Hepatocyte (in vitro differentiated cells): ENCODE results near the gene MRPS33.

Experiments used
- EZH2 ChIP-seq: fragments of 200-600 bp; sonication (generic); IDR thresholded peaks from 2 replicates; pipeline ENCODE4 v1.6.1; 2016; ENCODE audit warnings: antibody characterized with exemption, mild to moderate bottlenecking, borderline replicate concordance
- EZH2phosphoT487 ChIP-seq: fragments of 200-600 bp; sonication (generic); IDR thresholded peaks from one replicate; pipeline ENCODE4 v1.6.1; 2018; ENCODE audit warnings: antibody characterized with exemption, mild to moderate bottlenecking, low read depth, moderate library complexity; ENCODE audit not compliant: unreplicated experiment, severe bottlenecking
- TF ChIP-seq, protein P1 (sequence below): fragments of 200-600 bp; sonication (generic); IDR thresholded peaks from 2 replicates; pipeline ENCODE4 v1.5.1; 2016; ENCODE audit warnings: antibody characterized with exemption, mild to moderate bottlenecking; ENCODE audit not compliant: poor library complexity

DNA sequence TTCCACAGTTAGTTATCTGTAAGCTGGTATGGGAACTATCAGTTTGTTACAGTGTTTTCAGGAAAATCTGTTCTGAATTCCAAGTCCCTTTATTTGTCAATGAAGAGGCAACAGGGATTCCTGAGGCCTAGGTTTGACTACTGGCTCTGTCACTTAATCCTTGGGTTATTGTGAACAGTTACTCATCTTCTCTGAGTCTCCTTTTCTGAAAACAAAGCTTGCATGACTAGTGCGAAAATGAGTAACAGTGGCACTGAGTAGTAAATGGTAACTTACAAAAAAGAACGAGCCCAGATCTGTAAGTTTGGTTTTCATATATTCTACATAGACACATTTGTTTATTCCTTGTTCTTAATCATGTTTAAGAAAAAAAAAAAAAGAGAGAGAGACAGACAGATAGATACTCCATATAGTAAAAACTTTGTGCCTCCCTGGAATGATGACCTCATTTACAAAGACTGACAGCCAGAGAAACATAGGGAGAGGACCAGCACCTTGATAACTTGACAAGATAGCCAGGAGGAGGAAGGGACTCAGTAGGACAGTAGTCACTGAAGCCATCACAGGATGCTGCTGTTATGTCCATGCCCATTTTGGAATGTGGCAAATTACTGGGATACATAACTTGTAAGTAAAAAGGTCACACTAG lies 1.9 kb downstream of the MRPS33 start:
- TF ChIP-seq, protein P1, sequence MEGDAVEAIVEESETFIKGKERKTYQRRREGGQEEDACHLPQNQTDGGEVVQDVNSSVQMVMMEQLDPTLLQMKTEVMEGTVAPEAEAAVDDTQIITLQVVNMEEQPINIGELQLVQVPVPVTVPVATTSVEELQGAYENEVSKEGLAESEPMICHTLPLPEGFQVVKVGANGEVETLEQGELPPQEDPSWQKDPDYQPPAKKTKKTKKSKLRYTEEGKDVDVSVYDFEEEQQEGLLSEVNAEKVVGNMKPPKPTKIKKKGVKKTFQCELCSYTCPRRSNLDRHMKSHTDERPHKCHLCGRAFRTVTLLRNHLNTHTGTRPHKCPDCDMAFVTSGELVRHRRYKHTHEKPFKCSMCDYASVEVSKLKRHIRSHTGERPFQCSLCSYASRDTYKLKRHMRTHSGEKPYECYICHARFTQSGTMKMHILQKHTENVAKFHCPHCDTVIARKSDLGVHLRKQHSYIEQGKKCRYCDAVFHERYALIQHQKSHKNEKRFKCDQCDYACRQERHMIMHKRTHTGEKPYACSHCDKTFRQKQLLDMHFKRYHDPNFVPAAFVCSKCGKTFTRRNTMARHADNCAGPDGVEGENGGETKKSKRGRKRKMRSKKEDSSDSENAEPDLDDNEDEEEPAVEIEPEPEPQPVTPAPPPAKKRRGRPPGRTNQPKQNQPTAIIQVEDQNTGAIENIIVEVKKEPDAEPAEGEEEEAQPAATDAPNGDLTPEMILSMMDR: no peak
- TF ChIP-seq EZH2phosphoT487 (no peak), EZH2 (no peak)
